ENCODE data around the gene TIMM17A.
"Not testable (repeated sequence)": the region's sequence is repeated elsewhere in the genome, so short reads cannot be mapped to it uniquely, and the experiment has no call there.

Gene TIMM17A

DNA sequence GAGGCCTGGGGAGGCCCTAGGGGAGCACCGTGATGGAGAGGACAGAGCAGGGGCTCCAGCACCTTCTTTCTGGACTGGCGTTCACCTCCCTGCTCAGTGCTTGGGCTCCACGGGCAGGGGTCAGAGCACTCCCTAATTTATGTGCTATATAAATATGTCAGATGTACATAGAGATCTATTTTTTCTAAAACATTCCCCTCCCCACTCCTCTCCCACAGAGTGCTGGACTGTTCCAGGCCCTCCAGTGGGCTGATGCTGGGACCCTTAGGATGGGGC, 60.3 kb downstream of the TIMM17A start:
- no peaks in the 10 kb centered on the region for H3K27me3 ChIP-seq (replicated peaks)

GRCh38 chr1:202016022-202016810, 60.9 kb downstream of the TIMM17A start:
- Histone ChIP-seq H3K27me3 (replicated peaks) (no peaks in the 10 kb centered on the region), H3K36me3 (replicated peaks) (no peaks in the 10 kb centered on the region), H3K27ac (no peak overlapping the region), H3K4me3 (ENCODE audit: low read depth, low read length) (no peak overlapping the region)
- in situ Hi-C loops (cut with HindIII; ENCODE audit: low pct_ligation_motif_present, low sequenced_read_pairs) = loop anchor here (25.0 kb wide), 1 partner anchor 121 kb away; the partner anchor contains the start of gene ARL8A
- DNase-seq = no peak
- TF ChIP-seq, protein P1, sequence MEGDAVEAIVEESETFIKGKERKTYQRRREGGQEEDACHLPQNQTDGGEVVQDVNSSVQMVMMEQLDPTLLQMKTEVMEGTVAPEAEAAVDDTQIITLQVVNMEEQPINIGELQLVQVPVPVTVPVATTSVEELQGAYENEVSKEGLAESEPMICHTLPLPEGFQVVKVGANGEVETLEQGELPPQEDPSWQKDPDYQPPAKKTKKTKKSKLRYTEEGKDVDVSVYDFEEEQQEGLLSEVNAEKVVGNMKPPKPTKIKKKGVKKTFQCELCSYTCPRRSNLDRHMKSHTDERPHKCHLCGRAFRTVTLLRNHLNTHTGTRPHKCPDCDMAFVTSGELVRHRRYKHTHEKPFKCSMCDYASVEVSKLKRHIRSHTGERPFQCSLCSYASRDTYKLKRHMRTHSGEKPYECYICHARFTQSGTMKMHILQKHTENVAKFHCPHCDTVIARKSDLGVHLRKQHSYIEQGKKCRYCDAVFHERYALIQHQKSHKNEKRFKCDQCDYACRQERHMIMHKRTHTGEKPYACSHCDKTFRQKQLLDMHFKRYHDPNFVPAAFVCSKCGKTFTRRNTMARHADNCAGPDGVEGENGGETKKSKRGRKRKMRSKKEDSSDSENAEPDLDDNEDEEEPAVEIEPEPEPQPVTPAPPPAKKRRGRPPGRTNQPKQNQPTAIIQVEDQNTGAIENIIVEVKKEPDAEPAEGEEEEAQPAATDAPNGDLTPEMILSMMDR (IDR thresholded peaks at IDR 0.05; ENCODE audit: low read depth, low read length, missing control alignments) = no peak

More for the DNA sequence above, 60.3 kb downstream of the TIMM17A start:
- DNase-seq = no peak
- TF ChIP-seq, protein P1 (IDR thresholded peaks at IDR 0.05; ENCODE audit: low read depth, low read length, missing control alignments) = no peak
- H3K27ac ChIP-seq = no peak overlapping the region
- H3K36me3 ChIP-seq (replicated peaks) = no peaks in the 10 kb centered on the region
- in situ Hi-C loops (cut with HindIII; ENCODE audit: low pct_ligation_motif_present, low sequenced_read_pairs) = loop anchor here (25.0 kb wide), 1 partner anchor 122 kb away; the partner anchor contains the start of gene ARL8A
- H3K4me3 ChIP-seq (ENCODE audit: low read depth, low read length) = no peak overlapping the region

- no peak overlapping the region for H3K4me3 ChIP-seq (ENCODE audit: low read depth, low read length)
- in situ Hi-C loops (cut with HindIII; ENCODE audit: low pct_ligation_motif_present, low sequenced_read_pairs) = loop anchor here (25.0 kb wide), 1 partner anchor 120 kb away; the partner anchor contains the start of gene ARL8A
- no peak for DNase-seq
- H3K36me3 ChIP-seq (replicated peaks) = no peaks in the 10 kb centered on the region
- TF ChIP-seq, protein P1 (IDR thresholded peaks at IDR 0.05; ENCODE audit: low read depth, low read length, missing control alignments) = no peak
- H3K27me3 ChIP-seq (replicated peaks) = no peaks in the 10 kb centered on the region
- H3K27ac ChIP-seq = no peak overlapping the region
These were observed 61.8 kb downstream of the TIMM17A start for GRCh38 chr1:202016811-202017748.

- Histone ChIP-seq H3K36me3 (replicated peaks) (no peaks in the 10 kb centered on the region), H3K27ac (no peak overlapping the region), H3K27me3 (replicated peaks) (no peaks in the 10 kb centered on the region), H3K4me3 (ENCODE audit: low read depth, low read length) (no peak overlapping the region)
- in situ Hi-C loops (cut with HindIII; ENCODE audit: low pct_ligation_motif_present, low sequenced_read_pairs) = loop anchor here (25.0 kb wide), 1 partner anchor 119 kb away; the partner anchor contains the start of gene ARL8A
- TF ChIP-seq, protein P1 (IDR thresholded peaks at IDR 0.05; ENCODE audit: low read depth, low read length, missing control alignments) = no peak
- no peak for DNase-seq
These were observed 62.6 kb downstream of the TIMM17A start for GRCh38 chr1:202017749-202018467.

DNA sequence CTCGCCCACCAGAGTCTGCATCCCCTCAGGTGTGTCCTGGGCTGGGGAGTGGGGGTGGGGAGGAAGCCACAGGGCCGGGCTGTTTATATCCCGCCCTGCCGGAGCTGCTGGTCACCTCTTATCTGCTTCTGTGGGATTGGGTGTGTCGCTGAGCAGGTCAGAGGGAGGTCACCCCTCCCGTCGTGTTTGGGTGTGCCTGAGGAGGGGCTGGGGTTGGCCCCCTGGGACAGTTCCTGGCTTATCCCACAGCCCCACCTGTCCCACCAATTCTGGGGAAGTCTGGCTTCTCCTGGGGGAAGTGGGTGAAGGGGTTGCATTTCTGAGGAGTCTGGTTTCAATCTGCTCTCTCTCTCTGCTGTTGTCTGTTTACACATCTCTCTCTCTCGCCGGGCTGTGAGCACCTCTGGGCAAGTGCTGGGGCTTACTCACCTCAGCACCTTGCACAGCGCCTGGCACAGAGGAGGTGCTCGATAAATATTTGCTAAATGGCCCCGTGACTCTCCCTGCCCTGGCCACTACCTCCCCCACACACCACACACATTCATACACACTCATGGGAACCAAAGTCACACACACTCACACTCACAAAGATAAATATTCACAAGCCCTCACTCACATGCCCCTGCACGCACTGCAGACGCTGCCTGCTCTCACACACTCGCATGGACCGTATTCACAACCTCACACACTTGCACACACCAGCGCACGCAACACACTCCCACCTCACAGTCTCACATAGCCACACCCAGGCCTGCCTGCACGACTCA, 63.3 kb downstream of the TIMM17A start:
- Histone ChIP-seq H3K4me3 (ENCODE audit: low read depth, low read length) (no peak overlapping the region), H3K36me3 (replicated peaks) (no peaks in the 10 kb centered on the region), H3K27me3 (replicated peaks) (no peaks in the 10 kb centered on the region), H3K27ac (no peak overlapping the region)
- DNase-seq = no peak
- TF ChIP-seq, protein P1 (IDR thresholded peaks at IDR 0.05; ENCODE audit: low read depth, low read length, missing control alignments) = no peak
- in situ Hi-C loops (cut with HindIII; ENCODE audit: low pct_ligation_motif_present, low sequenced_read_pairs) = loop anchor here (25.0 kb wide), 1 partner anchor 119 kb away; the partner anchor contains the start of gene ARL8A

GRCh38 chr1:202019235-202019558, 63.9 kb downstream of the TIMM17A start:
- in situ Hi-C loops (cut with HindIII; ENCODE audit: low pct_ligation_motif_present, low sequenced_read_pairs) = loop anchor here (25.0 kb wide), 1 partner anchor 118 kb away; the partner anchor contains the start of gene ARL8A

More at GRCh38 chr1:202019235-202019558, 63.9 kb downstream of the TIMM17A start:
- H3K27ac ChIP-seq; H3K27me3 ChIP-seq (replicated peaks); DNase-seq; H3K4me3 ChIP-seq (ENCODE audit: low read depth, low read length); H3K36me3 ChIP-seq (replicated peaks): not testable (repeated sequence)

Measured in brain microvascular endothelial cell (primary cell).